ENCODE measurements around the gene MBL2. TPM values are rescaled to one million over a fixed set of nuclear protein-coding genes. Genes with fewer than 3 reads are reported as not detected.

Gene MBL2
- total RNA-seq, 1 donor from 2014 or later: not detected

- Mint-ChIP-seq H3K4me1 (no peaks in the 10 kb centered on the region), H3K36me3 (ENCODE audit: low read depth) (no peaks in the 10 kb centered on the region), H3K9me3 (no peaks in the 10 kb centered on the region), H3K27me3 (ENCODE audit: low read depth) (no peaks in the 10 kb centered on the region), H3K4me3 (no peak overlapping the region), H3K27ac (ENCODE audit: unreplicated experiment) (no peak overlapping the region)
- TF ChIP-seq CTCF (conservative IDR thresholded peaks at IDR 0.05): no peak
- DNase-seq (ENCODE audit: low read depth, low spot score): no peak
Measured at GRCh38 chr10:52720018-52720417, 52.6 kb downstream of the MBL2 start.

Measured in neural crest cell (in vitro differentiated cells).